CD4-positive, alpha-beta T cell treated with Interleukin-6 at 100 ng/mL for 8 hours (primary cell): ENCODE measurements around the gene SND1.
A peak's percentile ranks its signal among the peaks of the same experiment; 100 is the strongest.

Experiments used
- DNase-seq: peaks from one replicate; pipeline ENCODE4 v3.0.0-alpha.2; 2020; ENCODE audit warnings: mixed read lengths, low spot score

The SND1 gene

GRCh38 chr7:127802845-127803244 is 150.9 kb downstream of the SND1 start:
- no peak for DNase-seq

GRCh38 chr7:127803626-127804025 is 151.6 kb downstream of the SND1 start:
- no peak for DNase-seq

GRCh38 chr7:127807340-127807739 is 155.3 kb downstream of the SND1 start:
- no peak for DNase-seq

DNA sequence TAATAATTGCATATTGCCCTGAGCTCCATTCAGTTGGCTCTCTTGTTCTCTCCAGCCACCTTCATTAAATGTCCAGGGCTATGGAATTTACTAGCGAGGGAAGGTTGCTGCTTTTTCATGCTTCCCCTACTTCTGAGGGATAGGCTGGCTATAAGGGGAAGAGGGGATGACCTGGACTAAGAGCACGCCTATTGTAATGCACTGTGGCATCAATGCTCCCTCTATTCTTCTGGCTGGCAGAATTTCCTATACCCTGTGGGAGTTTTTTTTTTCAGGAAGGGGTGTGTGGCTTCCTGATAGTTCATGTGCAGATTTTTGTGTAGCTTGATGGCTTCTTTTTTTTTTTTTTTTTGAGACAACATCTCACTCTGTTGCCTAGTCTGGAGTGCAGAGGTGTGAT is 155.8 kb downstream of the SND1 start:
- DNase-seq: no peak

DNA sequence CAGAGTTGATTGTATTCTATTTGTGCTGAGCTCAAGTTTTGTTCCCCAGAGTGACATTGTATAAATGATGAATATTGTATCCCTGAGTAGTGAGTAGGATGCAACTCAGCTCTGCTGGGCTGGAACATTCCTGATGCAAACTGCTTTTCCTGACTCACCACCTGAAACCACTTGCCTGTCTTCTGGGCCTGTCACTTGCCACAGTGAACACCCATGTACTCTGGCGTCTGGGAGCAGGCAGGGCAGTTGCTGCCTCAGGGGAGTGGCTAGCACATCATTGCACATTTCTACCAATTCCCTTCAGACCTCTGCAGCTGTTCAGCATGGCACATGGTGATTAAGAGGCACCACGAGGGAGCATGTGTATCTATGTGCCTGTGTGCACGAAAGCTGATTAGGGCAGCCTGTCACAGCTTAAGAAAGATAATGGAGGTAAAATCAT is 157.3 kb downstream of the SND1 start:
- DNase-seq: no peak

DNA sequence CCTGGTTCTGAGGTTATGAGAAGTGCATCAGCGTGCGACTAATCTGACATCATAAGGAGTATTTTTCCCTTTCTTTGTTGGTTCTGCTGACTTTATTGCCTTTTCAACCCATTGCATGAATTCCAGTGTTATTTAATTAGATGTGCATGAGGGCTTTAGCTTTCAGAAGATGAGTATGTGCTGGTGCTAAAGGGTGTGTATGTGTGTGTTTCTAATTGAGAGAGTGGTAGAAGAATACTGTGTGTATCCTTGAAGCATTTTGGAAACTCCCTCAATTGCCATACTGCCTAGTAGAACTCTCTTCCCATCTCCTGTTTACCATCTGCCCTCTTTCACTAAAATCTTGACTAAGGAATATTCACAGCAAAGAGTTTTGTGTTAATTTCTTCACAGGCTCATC is 158.1 kb downstream of the SND1 start:
- no peak for DNase-seq

- no peak for DNase-seq
These were observed 159.0 kb downstream of the SND1 start for GRCh38 chr7:127810696-127811660.

GRCh38 chr7:127812540-127812939 is 160.5 kb downstream of the SND1 start:
- DNase-seq: no peak

GRCh38 chr7:127813991-127814541 is 162.1 kb downstream of the SND1 start:
- no peak for DNase-seq

GRCh38 chr7:127815631-127816145 is 163.7 kb downstream of the SND1 start:
- DNase-seq: no peak

DNA sequence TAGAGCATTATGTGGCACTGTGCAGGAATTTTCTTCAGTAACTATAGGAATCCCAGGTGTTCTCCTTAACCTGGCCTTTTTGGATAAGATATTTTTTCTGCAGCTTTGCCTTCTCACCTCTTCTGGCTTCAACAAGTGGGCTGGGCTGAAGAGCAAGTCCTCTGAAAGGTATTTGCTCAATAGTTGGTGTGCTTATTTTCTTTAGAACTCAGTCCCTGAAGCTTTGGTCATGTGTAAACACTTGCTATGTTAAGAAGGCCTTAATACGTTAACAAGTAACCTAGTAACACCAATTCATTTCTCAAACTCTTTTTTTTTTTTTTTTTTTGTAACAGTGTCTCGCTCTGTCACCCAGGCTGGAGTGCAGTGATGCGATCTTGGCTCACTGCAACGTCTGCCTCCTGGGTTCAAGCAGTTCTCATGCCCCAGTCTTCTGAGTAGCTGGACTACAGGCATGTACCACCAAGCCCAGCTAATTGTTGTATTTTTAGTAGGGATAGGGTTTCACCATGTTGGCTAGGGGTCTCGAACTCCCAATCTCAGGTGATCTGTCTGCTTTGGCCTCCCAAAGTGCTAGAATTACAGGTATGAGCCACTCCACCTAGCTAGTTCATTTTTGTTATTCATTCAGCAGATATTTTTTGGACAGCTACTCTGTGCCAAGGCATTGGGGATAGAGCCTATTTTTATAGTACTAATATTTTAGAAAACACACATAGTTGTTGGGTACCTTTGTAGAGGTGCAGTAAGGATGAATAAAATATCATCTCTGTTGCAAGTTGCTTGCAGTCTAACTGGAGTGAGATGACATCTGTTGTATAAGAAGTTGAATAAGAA is 164.6 kb downstream of the SND1 start:
- DNase-seq: no peak

DNA sequence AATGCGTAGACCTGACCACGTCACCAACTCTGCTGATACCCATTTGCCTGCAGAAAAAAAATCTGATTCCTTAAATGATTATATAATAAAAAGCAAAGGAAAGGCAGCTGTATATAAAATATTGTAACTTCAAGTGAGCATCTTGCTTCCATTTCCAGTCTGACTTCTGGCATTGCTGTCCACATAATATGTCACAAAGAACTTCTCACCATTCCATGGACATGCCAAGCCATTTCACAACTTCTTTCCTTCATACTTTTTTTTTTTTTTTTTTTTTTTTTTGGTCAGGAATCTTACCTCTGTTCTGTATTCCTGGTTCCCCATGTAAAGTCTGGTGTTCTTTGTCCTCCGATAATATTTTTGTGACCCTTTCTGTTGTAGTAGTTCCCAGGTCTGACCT is 165.5 kb downstream of the SND1 start:
- no peak for DNase-seq

- no peak for DNase-seq
These were observed 166.3 kb downstream of the SND1 start for GRCh38 chr7:127818306-127818705.

GRCh38 chr7:127819975-127820731 is 168.2 kb downstream of the SND1 start:
- DNase-seq: peak; percentile 4

DNA sequence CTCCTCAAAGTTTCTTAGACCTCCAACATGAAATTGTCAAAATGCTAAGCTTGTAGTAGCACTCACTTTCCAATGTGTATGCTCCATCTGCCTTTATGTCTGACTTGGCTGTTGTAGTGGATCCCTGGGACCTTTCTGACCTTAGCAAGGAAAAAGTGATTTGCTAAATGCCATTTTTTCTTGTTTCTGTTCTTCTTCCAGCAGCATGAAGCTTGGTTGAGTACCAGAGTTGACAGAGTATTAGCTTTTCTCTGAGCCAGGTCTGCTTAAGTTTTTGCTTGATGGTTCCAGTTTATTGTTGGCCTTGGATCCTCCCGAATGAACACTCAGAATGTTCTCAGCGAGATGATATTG is 168.7 kb downstream of the SND1 start:
- no peak for DNase-seq

- DNase-seq: no peak
These were observed 169.2 kb downstream of the SND1 start for GRCh38 chr7:127821146-127821545.

GRCh38 chr7:127822822-127823508 is 171.0 kb downstream of the SND1 start:
- DNase-seq: no peak

DNA sequence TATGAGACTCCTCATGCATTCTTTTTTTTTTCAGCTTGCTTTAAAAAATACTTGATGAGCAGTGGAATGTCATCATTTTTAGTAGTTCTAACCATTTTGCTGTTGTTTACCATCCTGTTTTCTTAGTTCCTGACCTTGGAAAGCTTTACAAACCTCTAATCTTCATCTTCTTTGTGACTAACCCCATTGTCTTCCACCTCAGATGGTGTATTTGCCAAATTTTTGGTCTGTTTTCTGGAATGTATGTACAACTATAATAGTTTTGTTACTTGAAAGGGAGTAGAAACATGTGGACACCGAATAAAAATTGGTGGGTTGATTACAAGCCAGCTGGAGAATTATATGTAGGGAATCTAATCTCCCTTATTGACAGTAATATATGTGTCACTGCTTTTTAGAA is 172.7 kb downstream of the SND1 start:
- no peak for DNase-seq

GRCh38 chr7:127828843-127829500 is 177.0 kb downstream of the SND1 start:
- no peak for DNase-seq
